ENCODE measurements around the gene SGPL1. TPM values are rescaled to one million over a fixed set of nuclear protein-coding genes. Genes with fewer than 3 reads are reported as not detected.

Gene SGPL1
- total and polyA plus RNA-seq, 2 experiments from 2014 or later, result 12.0 to 42.7 TPM

GRCh38 chr10:70909326-70909935 lies 93.7 kb downstream of the SGPL1 start (continued):
- TF ChIP-seq, protein P1, sequence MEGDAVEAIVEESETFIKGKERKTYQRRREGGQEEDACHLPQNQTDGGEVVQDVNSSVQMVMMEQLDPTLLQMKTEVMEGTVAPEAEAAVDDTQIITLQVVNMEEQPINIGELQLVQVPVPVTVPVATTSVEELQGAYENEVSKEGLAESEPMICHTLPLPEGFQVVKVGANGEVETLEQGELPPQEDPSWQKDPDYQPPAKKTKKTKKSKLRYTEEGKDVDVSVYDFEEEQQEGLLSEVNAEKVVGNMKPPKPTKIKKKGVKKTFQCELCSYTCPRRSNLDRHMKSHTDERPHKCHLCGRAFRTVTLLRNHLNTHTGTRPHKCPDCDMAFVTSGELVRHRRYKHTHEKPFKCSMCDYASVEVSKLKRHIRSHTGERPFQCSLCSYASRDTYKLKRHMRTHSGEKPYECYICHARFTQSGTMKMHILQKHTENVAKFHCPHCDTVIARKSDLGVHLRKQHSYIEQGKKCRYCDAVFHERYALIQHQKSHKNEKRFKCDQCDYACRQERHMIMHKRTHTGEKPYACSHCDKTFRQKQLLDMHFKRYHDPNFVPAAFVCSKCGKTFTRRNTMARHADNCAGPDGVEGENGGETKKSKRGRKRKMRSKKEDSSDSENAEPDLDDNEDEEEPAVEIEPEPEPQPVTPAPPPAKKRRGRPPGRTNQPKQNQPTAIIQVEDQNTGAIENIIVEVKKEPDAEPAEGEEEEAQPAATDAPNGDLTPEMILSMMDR (conservative IDR thresholded peaks at IDR 0.05; ENCODE audit: low read depth in 2 of 2), result no peak
- TF ChIP-seq CREB1 (CRISPR knock-in tag; IDR thresholded peaks at IDR 0.05; ENCODE audit: low read depth), result no peak
- TF ChIP-seq JUNB (IDR thresholded peaks at IDR 0.05; ENCODE audit: unreplicated experiment), result no peak
- TF ChIP-seq EZH2phosphoT487 (IDR thresholded peaks at IDR 0.05; ENCODE audit: unreplicated experiment), result no peak

- Histone ChIP-seq H3K9me2 (ENCODE audit: insufficient read depth) (no peaks in the 10 kb centered on the region), H2AFZ (no peak overlapping the region), H4K20me1 (replicated peaks; ENCODE audit: insufficient read depth) (no peaks in the 10 kb centered on the region), H3K27ac (ENCODE audit: low read depth) (no peak overlapping the region), H3K4me2 (no peak overlapping the region), H3K27me3 (ENCODE audit: insufficient read depth) (no peaks in the 10 kb centered on the region), H3K36me3 (ENCODE audit: insufficient read depth) (no peaks in the 10 kb centered on the region), H3K4me3 (no peak overlapping the region), H3K4me1 (ENCODE audit: insufficient read depth) (no peaks in the 10 kb centered on the region), H3F3A (replicated peaks; ENCODE audit: low read depth) (no peaks in the 10 kb centered on the region), H3K79me2 (replicated peaks; ENCODE audit: insufficient read depth) (no peaks in the 10 kb centered on the region)
- Mint-ChIP-seq H3K4me1 (no peaks in the 10 kb centered on the region; the same call in 2 of the 3 replicates), H3K36me3 (ENCODE audit: low read depth) (no peaks in the 10 kb centered on the region), H3K27ac (no peak overlapping the region), H3K4me3 (no peak overlapping the region), H3K27me3 (ENCODE audit: insufficient read depth, low read depth, poor library complexity) (peaks cover 12% of the 10 kb centered on the region), H3K9me3 (peaks cover 3% of the 10 kb centered on the region; the same call in 2 of the 3 replicates)
- DNase-seq (ENCODE audit: low spot score) (no peak), ATAC-seq (no peak)
- no peak for TF ChIP-seq EZH2 (IDR thresholded peaks at IDR 0.05; ENCODE audit: low read depth, unreplicated experiment)
- TF ChIP-seq ZNF331 (CRISPR knock-in tag; IDR thresholded peaks at IDR 0.05; ENCODE audit: low read depth), result no peak
- TF ChIP-seq EZH2phosphoT487 (IDR thresholded peaks at IDR 0.05; ENCODE audit: unreplicated experiment), result no peak
- TF ChIP-seq, protein P2, sequence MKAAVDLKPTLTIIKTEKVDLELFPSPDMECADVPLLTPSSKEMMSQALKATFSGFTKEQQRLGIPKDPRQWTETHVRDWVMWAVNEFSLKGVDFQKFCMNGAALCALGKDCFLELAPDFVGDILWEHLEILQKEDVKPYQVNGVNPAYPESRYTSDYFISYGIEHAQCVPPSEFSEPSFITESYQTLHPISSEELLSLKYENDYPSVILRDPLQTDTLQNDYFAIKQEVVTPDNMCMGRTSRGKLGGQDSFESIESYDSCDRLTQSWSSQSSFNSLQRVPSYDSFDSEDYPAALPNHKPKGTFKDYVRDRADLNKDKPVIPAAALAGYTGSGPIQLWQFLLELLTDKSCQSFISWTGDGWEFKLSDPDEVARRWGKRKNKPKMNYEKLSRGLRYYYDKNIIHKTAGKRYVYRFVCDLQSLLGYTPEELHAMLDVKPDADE (IDR thresholded peaks at IDR 0.05), result no peak
- TF ChIP-seq CREB1 (CRISPR knock-in tag; IDR thresholded peaks at IDR 0.05; ENCODE audit: low read depth), result no peak
- TF ChIP-seq JUNB (IDR thresholded peaks at IDR 0.05; ENCODE audit: unreplicated experiment), result no peak
- TF ChIP-seq, protein P3, sequence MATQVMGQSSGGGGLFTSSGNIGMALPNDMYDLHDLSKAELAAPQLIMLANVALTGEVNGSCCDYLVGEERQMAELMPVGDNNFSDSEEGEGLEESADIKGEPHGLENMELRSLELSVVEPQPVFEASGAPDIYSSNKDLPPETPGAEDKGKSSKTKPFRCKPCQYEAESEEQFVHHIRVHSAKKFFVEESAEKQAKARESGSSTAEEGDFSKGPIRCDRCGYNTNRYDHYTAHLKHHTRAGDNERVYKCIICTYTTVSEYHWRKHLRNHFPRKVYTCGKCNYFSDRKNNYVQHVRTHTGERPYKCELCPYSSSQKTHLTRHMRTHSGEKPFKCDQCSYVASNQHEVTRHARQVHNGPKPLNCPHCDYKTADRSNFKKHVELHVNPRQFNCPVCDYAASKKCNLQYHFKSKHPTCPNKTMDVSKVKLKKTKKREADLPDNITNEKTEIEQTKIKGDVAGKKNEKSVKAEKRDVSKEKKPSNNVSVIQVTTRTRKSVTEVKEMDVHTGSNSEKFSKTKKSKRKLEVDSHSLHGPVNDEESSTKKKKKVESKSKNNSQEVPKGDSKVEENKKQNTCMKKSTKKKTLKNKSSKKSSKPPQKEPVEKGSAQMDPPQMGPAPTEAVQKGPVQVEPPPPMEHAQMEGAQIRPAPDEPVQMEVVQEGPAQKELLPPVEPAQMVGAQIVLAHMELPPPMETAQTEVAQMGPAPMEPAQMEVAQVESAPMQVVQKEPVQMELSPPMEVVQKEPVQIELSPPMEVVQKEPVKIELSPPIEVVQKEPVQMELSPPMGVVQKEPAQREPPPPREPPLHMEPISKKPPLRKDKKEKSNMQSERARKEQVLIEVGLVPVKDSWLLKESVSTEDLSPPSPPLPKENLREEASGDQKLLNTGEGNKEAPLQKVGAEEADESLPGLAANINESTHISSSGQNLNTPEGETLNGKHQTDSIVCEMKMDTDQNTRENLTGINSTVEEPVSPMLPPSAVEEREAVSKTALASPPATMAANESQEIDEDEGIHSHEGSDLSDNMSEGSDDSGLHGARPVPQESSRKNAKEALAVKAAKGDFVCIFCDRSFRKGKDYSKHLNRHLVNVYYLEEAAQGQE (IDR thresholded peaks at IDR 0.05; ENCODE audit: unreplicated experiment), result no peak
- TF ChIP-seq, protein P4, sequence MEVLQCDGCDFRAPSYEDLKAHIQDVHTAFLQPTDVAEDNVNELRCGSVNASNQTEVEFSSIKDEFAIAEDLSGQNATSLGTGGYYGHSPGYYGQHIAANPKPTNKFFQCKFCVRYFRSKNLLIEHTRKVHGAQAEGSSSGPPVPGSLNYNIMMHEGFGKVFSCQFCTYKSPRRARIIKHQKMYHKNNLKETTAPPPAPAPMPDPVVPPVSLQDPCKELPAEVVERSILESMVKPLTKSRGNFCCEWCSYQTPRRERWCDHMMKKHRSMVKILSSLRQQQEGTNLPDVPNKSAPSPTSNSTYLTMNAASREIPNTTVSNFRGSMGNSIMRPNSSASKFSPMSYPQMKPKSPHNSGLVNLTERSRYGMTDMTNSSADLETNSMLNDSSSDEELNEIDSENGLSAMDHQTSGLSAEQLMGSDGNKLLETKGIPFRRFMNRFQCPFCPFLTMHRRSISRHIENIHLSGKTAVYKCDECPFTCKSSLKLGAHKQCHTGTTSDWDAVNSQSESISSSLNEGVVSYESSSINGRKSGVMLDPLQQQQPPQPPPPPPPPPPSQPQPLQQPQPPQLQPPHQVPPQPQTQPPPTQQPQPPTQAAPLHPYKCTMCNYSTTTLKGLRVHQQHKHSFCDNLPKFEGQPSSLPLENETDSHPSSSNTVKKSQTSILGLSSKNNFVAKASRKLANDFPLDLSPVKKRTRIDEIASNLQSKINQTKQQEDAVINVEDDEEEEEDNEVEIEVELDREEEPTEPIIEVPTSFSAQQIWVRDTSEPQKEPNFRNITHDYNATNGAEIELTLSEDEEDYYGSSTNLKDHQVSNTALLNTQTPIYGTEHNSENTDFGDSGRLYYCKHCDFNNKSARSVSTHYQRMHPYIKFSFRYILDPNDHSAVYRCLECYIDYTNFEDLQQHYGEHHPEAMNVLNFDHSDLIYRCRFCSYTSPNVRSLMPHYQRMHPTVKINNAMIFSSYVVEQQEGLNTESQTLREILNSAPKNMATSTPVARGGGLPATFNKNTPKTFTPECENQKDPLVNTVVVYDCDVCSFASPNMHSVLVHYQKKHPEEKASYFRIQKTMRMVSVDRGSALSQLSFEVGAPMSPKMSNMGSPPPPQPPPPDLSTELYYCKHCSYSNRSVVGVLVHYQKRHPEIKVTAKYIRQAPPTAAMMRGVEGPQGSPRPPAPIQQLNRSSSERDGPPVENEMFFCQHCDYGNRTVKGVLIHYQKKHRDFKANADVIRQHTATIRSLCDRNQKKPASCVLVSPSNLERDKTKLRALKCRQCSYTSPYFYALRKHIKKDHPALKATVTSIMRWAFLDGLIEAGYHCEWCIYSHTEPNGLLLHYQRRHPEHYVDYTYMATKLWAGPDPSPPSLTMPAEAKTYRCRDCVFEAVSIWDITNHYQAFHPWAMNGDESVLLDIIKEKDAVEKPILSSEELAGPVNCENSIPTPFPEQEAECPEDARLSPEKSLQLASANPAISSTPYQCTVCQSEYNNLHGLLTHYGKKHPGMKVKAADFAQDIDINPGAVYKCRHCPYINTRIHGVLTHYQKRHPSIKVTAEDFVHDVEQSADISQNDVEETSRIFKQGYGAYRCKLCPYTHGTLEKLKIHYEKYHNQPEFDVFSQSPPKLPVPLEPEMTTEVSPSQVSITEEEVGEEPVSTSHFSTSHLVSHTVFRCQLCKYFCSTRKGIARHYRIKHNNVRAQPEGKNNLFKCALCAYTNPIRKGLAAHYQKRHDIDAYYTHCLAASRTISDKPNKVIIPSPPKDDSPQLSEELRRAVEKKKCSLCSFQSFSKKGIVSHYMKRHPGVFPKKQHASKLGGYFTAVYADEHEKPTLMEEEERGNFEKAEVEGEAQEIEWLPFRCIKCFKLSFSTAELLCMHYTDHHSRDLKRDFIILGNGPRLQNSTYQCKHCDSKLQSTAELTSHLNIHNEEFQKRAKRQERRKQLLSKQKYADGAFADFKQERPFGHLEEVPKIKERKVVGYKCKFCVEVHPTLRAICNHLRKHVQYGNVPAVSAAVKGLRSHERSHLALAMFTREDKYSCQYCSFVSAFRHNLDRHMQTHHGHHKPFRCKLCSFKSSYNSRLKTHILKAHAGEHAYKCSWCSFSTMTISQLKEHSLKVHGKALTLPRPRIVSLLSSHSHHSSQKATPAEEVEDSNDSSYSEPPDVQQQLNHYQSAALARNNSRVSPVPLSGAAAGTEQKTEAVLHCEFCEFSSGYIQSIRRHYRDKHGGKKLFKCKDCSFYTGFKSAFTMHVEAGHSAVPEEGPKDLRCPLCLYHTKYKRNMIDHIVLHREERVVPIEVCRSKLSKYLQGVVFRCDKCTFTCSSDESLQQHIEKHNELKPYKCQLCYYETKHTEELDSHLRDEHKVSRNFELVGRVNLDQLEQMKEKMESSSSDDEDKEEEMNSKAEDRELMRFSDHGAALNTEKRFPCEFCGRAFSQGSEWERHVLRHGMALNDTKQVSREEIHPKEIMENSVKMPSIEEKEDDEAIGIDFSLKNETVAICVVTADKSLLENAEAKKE (CRISPR knock-in tag; IDR thresholded peaks at IDR 0.05), result no peak
Observed at GRCh38 chr10:70910486-70911341, 95.0 kb downstream of the SGPL1 start.

All from GM23338 (cell line).